GM21786 (cell line): ENCODE results near the gene PNMA8B.
"Not testable (repeated sequence)": the region's sequence is repeated elsewhere in the genome, so short reads cannot be mapped to it uniquely, and the experiment has no call there.

Source experiments
- ATAC-seq: cut with Tn5 transposase; IDR thresholded peaks from one replicate; pipeline ENCODE4 v1.9.1; 2021; ENCODE audit not compliant: unreplicated experiment

Gene PNMA8B

GRCh38 chr19:46514589-46515289, 19.1 kb upstream of the PNMA8B start:
- ATAC-seq, result no peak

GRCh38 chr19:46513461-46514236, 18.0 kb upstream of the PNMA8B start:
- no peak for ATAC-seq

DNA sequence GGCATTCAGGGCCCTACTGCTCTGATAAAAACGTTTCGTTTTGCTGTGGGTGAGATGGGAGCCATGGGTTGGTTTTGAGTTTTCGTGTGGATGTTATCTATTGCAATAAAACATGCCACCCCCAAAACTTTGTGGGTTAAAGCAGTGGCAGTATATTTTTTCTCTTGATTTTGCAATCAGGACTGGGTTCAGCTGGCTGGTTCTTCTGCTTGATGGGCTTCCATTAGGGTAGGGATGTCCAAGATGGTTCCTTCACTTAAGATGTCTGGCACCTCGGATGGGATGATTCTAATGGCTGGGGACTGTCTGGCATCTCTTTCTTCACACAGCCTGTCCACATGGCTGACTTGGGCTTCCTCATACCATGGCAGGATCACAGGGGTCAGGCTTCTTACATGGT, 15.6 kb upstream of the PNMA8B start:
- no peak for ATAC-seq

DNA sequence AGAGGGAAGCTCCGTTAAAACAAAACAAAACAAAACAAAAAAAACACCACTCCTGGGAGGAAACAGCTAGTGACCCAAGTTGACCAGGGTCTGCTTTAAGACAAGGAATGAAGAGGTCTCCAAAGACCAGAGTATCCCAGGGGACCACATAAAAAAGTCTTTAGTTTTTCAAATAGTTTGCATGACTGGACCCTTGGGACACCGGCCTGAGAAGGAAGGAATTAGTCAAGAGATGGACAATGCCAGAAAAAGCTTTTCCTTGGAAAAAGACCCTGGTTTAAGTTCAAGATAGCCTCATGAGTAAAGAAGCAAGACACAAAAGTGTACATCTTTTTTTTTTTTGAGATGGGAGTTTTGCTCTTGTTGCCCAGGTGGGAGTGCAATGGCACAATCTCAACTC, 12.5 kb upstream of the PNMA8B start:
- ATAC-seq, result no peak

DNA sequence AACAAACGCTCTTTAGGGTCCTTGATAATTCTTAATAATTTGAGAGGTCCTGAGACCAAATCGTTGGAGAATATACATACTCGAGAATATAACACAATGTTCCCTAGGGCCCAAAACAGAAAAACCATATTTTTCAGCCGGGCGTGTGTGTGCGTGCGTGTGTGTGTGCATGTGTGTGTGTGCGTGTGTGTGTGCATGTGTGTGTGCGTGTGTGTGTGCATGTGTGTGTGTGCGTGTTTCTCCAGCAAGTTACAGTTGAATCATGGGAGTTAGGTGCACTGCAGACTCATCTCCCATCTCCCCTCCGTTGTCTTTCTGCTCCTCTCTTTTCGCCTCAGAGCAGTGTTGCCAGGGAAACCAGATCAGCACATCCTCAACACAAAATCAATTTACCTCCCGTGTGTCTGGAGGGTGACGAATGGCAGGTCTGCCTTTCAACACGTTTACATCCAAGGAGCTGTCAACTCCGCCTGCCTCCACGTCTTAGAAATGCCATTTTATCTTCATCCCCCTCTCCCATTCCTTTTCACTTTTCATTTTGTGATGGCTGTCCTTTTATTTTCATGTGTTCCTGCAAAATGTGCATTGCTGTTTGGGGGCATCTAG, 8.3 kb upstream of the PNMA8B start:
- no peak for ATAC-seq

GRCh38 chr19:46502891-46503290, 7.2 kb upstream of the PNMA8B start:
- ATAC-seq, result no peak

DNA sequence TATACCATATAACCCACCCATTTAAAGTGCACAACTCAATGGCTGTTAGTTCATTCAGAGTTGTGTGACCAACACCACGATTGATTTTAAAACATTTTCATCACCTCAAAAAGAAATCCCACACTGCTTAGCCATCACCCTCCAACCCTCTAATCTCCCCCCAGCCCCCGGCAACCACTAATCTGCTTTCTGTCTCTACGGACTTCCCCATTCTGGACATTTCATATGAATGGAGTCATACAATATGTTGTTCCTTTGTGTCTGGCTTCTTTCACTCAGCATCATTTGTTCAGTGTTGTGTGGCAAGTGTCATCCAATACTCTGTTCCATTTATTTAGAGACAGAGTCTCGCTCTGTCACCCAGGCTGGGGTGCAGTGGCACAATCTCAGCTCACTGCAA, 4.0 kb upstream of the PNMA8B start:
- ATAC-seq, result no peak

DNA sequence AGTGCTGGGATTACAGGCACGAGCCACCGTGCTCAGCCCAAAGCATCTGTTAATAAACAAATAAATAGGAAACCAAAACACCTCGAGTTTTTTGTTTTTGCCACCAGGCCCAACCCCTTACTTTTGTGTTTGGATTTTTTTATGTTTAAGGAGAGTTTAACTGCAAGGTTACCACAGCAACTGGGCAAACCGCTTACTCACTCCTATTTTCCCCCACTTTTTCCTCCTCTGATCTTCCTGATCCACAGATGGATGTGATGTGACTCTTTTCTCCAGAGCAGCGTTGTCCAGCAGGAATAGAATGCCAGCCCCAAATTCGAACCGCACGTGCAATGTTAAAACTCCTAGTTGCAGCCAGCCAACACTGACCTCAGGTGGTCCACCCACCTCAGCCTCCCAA, 2.1 kb upstream of the PNMA8B start:
- no peak for ATAC-seq

GRCh38 chr19:46496886-46497285, 1.2 kb upstream of the PNMA8B start:
- not testable (repeated sequence) for ATAC-seq

- no peak for ATAC-seq
These were observed 637 bp upstream of the PNMA8B start for GRCh38 chr19:46496304-46496703.

DNA sequence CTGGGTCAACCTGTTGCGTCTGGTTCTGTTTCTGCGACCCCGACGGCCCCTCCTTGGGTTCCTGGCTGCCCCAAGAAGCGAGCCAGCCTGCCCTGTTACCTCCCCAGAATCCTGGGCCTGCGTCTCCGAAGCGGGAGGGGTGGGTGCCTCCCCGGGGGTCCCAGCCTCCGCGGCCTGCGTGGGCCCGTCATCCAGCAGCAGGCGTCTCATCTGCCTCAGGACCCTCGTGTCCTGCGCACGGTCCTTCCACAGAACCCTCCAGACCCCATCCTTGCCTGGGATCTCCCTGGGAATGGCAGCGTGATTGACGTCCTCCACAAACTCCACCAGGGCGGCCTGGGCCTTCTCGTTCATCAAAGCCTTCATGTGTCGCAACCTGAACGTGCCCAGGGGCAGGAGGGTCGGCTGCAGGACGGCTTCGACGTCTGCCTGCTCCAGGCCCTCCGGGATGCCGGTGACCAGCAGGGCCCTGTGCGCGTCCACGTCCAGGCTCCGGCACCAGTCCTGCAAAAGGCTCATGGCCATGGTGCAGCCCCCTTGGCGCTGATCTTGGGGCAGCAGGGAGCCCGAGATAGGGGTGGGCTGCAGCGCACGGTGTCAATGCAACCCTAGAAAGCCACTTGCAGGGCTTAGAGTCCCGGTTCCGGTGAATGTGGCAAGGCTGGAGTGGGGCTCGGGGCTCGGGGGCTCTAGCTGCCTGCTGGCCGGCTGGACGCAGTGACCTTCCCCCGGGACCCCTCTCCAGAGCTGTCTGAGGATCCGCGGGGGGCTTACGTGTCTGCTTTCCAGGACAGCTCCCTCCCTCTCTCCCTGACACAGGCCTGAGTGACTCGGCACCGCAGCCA, 504 bp downstream of the PNMA8B start:
- no peak for ATAC-seq

DNA sequence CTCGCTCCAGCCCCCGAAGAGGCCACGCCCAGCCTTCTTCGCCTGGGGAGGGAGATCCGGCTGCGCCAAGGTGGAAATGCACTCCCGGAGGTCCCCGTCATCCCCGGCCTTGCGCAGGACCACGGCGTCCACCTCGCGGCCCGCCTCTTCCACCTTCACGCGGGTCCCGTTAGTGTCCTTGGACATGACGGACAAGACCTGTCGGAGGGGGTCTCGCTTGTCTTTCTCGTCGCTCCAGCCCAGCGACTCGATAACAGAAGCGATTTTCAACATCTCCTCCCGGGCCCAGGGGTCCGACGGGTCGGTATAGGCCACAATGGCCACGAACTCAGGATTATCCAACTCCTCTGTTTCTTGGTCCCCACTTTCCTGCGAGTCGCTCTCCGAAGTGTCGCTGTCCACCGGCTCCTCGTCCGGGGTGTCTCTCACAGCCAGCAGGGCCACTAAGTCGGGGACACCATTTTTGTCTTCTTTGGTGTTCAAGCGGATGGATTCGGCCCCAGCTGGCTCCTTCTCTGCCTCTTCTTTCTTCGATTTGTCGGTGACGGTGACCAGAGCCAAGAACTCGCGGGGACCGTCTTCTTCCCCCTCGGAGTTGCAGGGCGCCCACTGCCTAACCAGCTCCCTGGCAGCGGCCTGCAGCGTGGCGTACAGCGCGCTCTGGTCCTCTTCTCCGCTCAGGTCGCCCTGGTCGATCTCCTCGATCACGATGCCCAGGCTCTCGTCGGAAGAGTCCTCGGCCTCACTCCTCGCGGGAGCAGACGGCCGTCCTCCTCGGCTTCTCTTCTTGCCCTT, 1.3 kb downstream of the PNMA8B start:
- no peak for ATAC-seq

DNA sequence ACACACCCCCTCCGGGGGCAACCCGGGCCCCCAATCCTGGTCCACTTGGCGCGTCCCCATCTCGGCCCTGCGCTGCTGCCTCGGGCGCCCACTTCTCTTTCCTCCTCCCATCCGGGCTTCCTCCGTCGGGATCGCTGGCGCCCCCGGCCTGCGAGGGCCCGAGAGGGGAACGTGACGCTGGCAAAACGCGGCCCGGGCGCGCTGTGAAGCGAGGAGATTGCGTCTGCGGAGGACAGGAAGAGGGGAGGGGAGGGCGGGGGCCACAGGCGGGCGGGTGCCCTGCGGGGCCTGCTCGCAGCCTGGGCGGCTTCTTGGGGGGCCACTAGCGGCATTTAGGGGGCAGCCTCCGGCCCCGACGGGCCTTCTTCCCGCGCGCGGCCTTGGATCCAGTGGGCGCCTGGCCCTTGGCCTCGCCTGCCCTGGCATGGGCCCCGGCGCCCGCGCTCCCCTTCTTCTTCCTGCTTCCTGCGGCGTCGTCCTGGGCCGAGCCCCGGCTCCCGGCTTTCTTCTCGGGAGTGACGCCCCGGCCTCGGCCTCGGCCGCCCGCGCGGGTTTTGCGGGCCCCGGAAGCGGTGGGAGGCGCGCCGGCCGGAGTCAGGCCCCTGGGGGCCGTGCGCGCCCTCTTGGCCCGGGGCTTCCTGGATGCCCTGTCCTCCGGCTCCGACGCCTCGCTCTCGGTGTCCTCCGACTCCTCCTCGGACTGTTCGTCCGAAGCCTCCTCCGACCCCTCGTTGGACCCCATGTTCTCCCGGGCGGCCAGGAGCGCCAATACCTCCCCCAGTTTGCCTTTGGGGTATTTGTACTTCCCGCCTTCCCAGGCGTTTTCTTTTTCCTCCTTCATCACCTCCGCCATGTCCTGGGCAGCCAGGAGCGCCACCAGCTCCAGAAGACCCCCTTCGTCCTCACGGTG, 2.2 kb downstream of the PNMA8B start:
- ATAC-seq, result no peak

GRCh38 chr19:46492841-46493235, 2.8 kb downstream of the PNMA8B start:
- ATAC-seq, result no peak

DNA sequence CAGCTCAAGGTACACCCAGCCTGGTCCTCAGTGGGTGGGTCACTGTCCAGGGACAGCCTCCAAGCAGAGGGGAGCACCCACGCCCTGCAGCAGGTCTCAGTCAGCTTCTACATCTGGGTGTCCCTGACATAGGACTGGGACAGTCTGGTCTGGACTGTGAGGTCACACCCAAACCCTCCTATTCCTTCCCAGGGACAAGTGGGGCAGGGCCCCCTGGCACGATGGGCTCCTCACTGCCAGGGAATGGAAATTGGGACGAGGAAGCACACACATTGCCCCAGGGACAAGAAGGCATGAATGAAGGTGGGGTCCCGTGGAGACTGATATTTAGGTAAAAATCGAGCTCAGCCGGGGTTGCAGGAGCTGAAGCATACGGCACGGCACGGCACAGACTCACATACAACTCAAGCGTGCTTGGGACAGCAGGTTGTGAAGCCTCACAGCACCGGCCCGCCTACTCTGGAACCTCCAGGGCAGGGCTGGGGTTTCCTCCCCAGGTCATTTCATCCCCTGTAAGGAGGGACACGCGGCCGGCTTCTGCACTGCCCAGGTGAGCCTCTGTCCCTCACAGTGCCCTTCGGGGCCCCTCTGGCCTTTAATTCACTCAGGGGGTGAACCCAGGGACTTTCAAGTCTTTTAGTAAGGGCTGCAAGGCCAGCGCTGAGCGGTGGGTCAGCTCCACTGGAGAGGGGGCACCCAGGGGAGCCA, 3.5 kb downstream of the PNMA8B start:
- ATAC-seq, result no peak

DNA sequence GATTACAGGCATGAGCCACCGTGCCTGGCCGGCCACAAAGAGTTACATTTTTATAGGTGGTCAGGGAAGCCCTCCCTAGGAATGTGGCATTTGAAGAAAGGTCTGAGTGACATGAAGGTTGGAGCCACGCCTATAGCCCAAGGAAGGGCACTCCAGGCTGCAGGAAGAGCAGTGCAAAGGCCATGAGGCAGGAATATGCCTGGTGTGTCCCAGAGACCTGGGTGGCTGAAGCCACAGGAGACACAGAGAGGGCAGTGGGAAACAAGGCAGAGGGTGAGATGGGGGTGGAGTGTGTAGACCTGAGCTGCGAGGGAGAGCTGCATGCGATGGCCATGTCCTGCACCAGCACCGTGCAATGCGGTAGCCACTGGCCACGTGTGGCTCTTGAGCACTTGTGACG, 4.9 kb downstream of the PNMA8B start:
- ATAC-seq, result no peak

GRCh38 chr19:46489445-46490272, 6.0 kb downstream of the PNMA8B start:
- no peak for ATAC-seq

GRCh38 chr19:46488551-46488950, 7.1 kb downstream of the PNMA8B start:
- no peak for ATAC-seq
